Gastroesophageal sphincter (tissue), 4 donors: Measurements from ENCODE around the gene PXDN. TPM values are rescaled to one million over a fixed set of nuclear protein-coding genes. Genes with fewer than 3 reads are reported as not detected.

ENCODE experiments used
- ATAC-seq: fragments of 150-250 bp; one replicate; pipeline ENCODE4 v1.9.1; 2016; ENCODE audit warnings: mild to moderate bottlenecking, moderate library complexity
- H3K27ac ChIP-seq, 4 donors: fragments of 200-600 bp; sonication (generic) in 3 of 4; 1 replicate in 3 of 4; 2 replicates in 1 of 4; pipeline ENCODE4 v1.5.1; 2016 to 2019
- H3K27me3 ChIP-seq: fragments of 200-600 bp; sonication (generic); one replicate; pipeline ENCODE4 v1.5.1; 2019
- H3K36me3 ChIP-seq, 2 donors: fragments of 200-600 bp; sonication (generic); one replicate each; pipeline ENCODE4 v1.5.1; 2019; ENCODE audit warnings: control low read depth in 1 of 2
- H3K4me1 ChIP-seq, 3 donors: fragments of 200-600 bp; sonication (generic); 1 replicate in 2 of 3; 2 replicates in 1 of 3; pipeline ENCODE4 v1.5.1; 2016 to 2019; ENCODE audit warnings: control low read depth in 2 of 3
- H3K4me3 ChIP-seq, 2 donors: fragments of 200-600 bp; sonication (generic); one replicate each; pipeline ENCODE4 v1.5.1; 2019; ENCODE audit warnings: mild to moderate bottlenecking in 1 of 2, moderate library complexity in 1 of 2
- H3K9me3 ChIP-seq, 3 donors: fragments of 200-600 bp; sonication (generic); one replicate each; pipeline ENCODE4 v1.5.1; 2017 to 2019; ENCODE audit warnings: control low read depth in 2 of 3
- EP300 ChIP-seq: sonication (generic); formaldehyde crosslinking; IDR thresholded peaks from one replicate; pipeline ENCODE4 v1.6.1; 2017; ENCODE audit warnings: antibody characterized with exemption, mild to moderate bottlenecking
- POLR2A ChIP-seq, 2 donors: fragments of 450-650 bp; IDR thresholded peaks; one replicate each; pipeline ENCODE4 v1.6.1; 2017; ENCODE audit warnings: antibody characterized with exemption in 2 of 2, mild to moderate bottlenecking in 2 of 2, moderate library complexity in 1 of 2
- POLR2AphosphoS5 ChIP-seq: sonication (generic); formaldehyde crosslinking; IDR thresholded peaks from one replicate; pipeline ENCODE4 v1.6.1; 2017; ENCODE audit warnings: antibody characterized with exemption
- WGBS, 2 donors: methylation state at CpG; one replicate each; pipeline ENCODE4 v1.1.5; 2018; ENCODE audit warnings: low coverage in 1 of 2; 5-methylcytosine and 5-hydroxymethylcytosine counted together
- total RNA-seq, 4 donors: library from RNA; depleted of rRNA; stranded (reverse); fragments of >200 nt; gene quantifications; one replicate each; pipeline ENCODE4 v1.1.0, GENCODE V29; 2016
- TF ChIP-seq, protein P1 (sequence below), 4 experiments: fragments of 200-600 bp in 2 of 4; fragments of 450-650 bp in 2 of 4; sonication (generic) in 1 of 4; IDR thresholded peaks; one replicate each; pipeline ENCODE4 v1.5.1; 2017 to 2019; ENCODE audit warnings: antibody characterized with exemption in 4 of 4, mild to moderate bottlenecking in 2 of 4, moderate library complexity in 2 of 4

Gene PXDN
- total RNA-seq, 4 donors from 2014 or later: 19.9 to 95.9 (median 60.9) TPM

DNA sequence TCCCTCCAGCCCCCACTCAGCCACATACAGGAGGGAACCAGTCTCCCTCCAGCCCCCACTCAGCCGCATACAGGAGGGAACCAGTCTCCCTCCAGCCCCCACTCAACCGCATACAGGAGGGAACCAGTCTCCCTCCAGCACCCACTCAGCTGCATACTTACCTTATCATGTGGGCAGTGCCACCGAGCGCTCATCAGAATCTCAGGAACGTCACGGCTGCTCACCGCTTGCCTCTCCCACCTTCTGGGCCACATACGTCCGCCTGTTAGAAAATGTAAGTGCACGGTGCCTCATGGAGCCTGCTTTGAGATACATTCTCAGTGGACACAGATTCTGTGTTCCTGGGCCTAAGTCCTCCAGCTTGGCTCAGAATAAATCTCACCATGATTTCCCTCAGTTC lies 124.8 kb downstream of the PXDN start:
- H3K9me3 ChIP-seq: no peaks in the 10 kb centered on the region
- no peak overlapping the region for H3K4me3 ChIP-seq
- ATAC-seq: no peak
- H3K4me1 ChIP-seq: no peaks in the 10 kb centered on the region
- 70% methylated on average over 6 of the region's 10 CpGs; no CpG with 5 or more reads in 1 of the 2 donors for WGBS, 2 donors
- no peak overlapping the region for H3K27ac ChIP-seq
- no peak for TF ChIP-seq POLR2A (IDR thresholded peaks at IDR 0.05)
- TF ChIP-seq POLR2AphosphoS5: no peak
- TF ChIP-seq, protein P1, sequence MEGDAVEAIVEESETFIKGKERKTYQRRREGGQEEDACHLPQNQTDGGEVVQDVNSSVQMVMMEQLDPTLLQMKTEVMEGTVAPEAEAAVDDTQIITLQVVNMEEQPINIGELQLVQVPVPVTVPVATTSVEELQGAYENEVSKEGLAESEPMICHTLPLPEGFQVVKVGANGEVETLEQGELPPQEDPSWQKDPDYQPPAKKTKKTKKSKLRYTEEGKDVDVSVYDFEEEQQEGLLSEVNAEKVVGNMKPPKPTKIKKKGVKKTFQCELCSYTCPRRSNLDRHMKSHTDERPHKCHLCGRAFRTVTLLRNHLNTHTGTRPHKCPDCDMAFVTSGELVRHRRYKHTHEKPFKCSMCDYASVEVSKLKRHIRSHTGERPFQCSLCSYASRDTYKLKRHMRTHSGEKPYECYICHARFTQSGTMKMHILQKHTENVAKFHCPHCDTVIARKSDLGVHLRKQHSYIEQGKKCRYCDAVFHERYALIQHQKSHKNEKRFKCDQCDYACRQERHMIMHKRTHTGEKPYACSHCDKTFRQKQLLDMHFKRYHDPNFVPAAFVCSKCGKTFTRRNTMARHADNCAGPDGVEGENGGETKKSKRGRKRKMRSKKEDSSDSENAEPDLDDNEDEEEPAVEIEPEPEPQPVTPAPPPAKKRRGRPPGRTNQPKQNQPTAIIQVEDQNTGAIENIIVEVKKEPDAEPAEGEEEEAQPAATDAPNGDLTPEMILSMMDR (IDR thresholded peaks at IDR 0.05): no peak
- no peak for TF ChIP-seq EP300
- H3K27me3 ChIP-seq: peaks cover 6% of the 10 kb centered on the region
- no peaks in the 10 kb centered on the region for H3K36me3 ChIP-seq

DNA sequence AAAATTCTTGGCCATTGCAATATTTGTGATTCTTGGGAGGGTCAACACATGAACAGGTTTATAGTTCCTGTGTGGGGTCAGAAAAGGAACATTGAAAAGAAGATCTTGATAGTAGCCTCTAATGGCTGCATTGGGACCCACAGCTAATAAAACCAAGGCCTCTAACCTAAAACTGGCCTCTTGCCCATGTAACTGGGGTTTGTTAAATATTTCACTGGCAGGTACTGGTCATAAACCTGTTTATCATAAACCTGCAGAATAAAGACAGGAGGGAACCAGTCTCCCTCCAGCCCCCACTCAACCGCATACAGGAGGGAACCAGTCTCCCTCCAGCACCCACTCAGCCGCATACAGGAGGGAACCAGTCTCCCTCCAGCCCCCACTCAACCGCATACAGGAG lies 125.3 kb downstream of the PXDN start:
- TF ChIP-seq POLR2AphosphoS5 (no peak), POLR2A (IDR thresholded peaks at IDR 0.05) (no peak), EP300 (no peak)
- TF ChIP-seq, protein P1 (IDR thresholded peaks at IDR 0.05): no peak
- no peak overlapping the region for H3K4me3 ChIP-seq
- no peaks in the 10 kb centered on the region for H3K4me1 ChIP-seq
- peaks cover 6% of the 10 kb centered on the region for H3K27me3 ChIP-seq
- 100% methylated on average over 1 of the region's 3 CpGs; no CpG with 5 or more reads in 1 of the 2 donors for WGBS, 2 donors
- H3K36me3 ChIP-seq: no peaks in the 10 kb centered on the region
- H3K27ac ChIP-seq: no peak overlapping the region
- H3K9me3 ChIP-seq: no peaks in the 10 kb centered on the region
- no peak for ATAC-seq

- ATAC-seq: no peak
- Histone ChIP-seq H3K27ac (no peak overlapping the region), H3K4me3 (no peak overlapping the region), H3K36me3 (no peaks in the 10 kb centered on the region), H3K4me1 (no peaks in the 10 kb centered on the region), H3K9me3 (no peaks in the 10 kb centered on the region), H3K27me3 (peaks cover 6% of the 10 kb centered on the region)
- TF ChIP-seq POLR2A (IDR thresholded peaks at IDR 0.05) (no peak), POLR2AphosphoS5 (no peak), EP300 (no peak)
- TF ChIP-seq, protein P1 (IDR thresholded peaks at IDR 0.05): no peak
- WGBS, 2 donors: 91% methylated on average over 5 to 7 of the region's 20 CpGs
Measured at GRCh38 chr2:1618191-1618961, 125.9 kb downstream of the PXDN start.

DNA sequence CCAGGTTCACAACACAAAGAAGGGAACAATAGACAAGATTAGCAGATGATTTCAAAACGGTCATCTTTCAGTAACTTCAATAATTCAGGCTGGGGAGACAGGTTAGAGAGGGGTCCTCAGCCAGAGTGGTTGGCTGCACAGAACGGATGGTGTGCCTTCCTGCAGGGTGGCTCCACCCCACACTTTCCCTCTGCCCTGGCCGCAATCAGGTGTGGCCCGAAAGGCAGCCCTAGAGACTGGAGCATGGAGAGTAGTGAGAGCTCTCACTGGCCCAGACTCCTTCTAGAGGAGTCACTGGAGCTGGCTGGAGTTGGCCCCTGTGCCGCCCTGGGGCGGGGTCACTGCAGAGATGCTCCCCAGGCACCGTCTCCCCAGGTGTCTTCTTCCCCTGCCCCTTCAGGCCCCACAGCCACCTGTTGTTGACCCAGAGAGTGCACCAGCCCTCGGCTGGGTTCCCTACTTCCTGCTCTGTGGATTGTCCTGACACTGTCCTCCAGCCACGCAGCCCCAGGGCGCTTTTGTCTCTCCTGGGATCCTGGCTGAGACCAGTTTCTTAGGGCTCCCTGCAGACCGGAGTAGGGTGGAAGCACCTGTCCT lies 126.8 kb downstream of the PXDN start:
- no peak overlapping the region for H3K27ac ChIP-seq
- no peaks in the 10 kb centered on the region for H3K4me1 ChIP-seq
- H3K9me3 ChIP-seq: no peaks in the 10 kb centered on the region
- 80 to 100% methylated on average over 1 to 3 of the region's 11 CpGs for WGBS, 2 donors
- TF ChIP-seq EP300: no peak
- TF ChIP-seq, protein P1 (IDR thresholded peaks at IDR 0.05): no peak
- no peak for TF ChIP-seq POLR2AphosphoS5
- TF ChIP-seq POLR2A (IDR thresholded peaks at IDR 0.05): no peak
- no peak for ATAC-seq
- H3K27me3 ChIP-seq: no peaks in the 10 kb centered on the region
- no peaks in the 10 kb centered on the region for H3K36me3 ChIP-seq
- no peak overlapping the region for H3K4me3 ChIP-seq

GRCh38 chr2:1614564-1614963 lies 129.8 kb downstream of the PXDN start:
- no peak for TF ChIP-seq POLR2AphosphoS5
- no peak for TF ChIP-seq EP300
- TF ChIP-seq POLR2A (IDR thresholded peaks at IDR 0.05): no peak
- TF ChIP-seq, protein P1 (IDR thresholded peaks at IDR 0.05): no peak
- ATAC-seq: no peak
- Histone ChIP-seq H3K4me3 (no peak overlapping the region), H3K36me3 (no peaks in the 10 kb centered on the region), H3K27ac (no peak overlapping the region), H3K9me3 (no peaks in the 10 kb centered on the region), H3K27me3 (no peaks in the 10 kb centered on the region), H3K4me1 (no peaks in the 10 kb centered on the region)
- WGBS, 2 donors: 73 to 75% methylated on average over 8 to 10 of the region's 10 CpGs
